GM18505 (cell line): ENCODE results near the gene HS3ST3B1.

Experiments used
- ATAC-seq: cut with Tn5 transposase; IDR thresholded peaks from one replicate; pipeline ENCODE4 v1.9.1; 2021; ENCODE audit not compliant: unreplicated experiment
- POLR2A ChIP-seq: IDR thresholded peaks from 4 replicates; pipeline ENCODE4 v1.6.1; 2011; ENCODE audit warnings: borderline replicate concordance; ENCODE audit not compliant: insufficient read depth, insufficient read length; ENCODE audit errors: extremely low read depth

Gene HS3ST3B1

GRCh38 chr17:14300575-14301278 is at the start of gene HS3ST3B1:
Gene HS3ST3B1 (plus strand): TSS chr17:14301081. CDS start chr17:14301519, 438 bp downstream.
- ATAC-seq, result peak; percentile 74
- peak; percentile 80 for TF ChIP-seq POLR2A

- ATAC-seq, result no peak
- no peak for TF ChIP-seq POLR2A
Measured at GRCh38 chr17:14261406-14261805, 39.5 kb upstream of the HS3ST3B1 start.

GRCh38 chr17:14268264-14268663 is 32.6 kb upstream of the HS3ST3B1 start:
- no peak for ATAC-seq
- TF ChIP-seq POLR2A, result no peak

DNA sequence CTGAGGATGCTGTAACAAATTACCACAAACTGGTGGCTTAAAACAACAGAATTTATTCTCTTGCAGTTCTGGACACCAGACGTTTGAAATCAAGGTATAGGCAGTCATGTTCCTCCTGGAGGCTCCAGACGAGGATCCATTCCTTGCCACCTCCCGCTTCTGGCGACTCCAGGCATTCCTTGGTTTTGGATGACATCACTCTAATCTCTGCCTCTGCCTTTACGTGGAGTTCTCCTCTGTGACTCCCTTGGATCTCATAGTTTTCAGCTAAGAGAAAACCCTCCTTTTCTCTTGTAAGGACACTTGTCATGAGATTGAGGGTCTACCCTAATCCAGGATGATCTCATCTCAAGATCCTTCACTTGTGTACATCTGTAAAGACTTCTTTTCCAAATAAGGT is 31.4 kb upstream of the HS3ST3B1 start:
- ATAC-seq, result no peak
- TF ChIP-seq POLR2A, result no peak

- no peak for TF ChIP-seq POLR2A
- ATAC-seq, result no peak
Measured at GRCh38 chr17:14270508-14270907, 30.4 kb upstream of the HS3ST3B1 start.

- ATAC-seq, result no peak
- TF ChIP-seq POLR2A, result no peak
Measured at GRCh38 chr17:14276535-14277250, 24.2 kb upstream of the HS3ST3B1 start.

- no peak for TF ChIP-seq POLR2A
- no peak for ATAC-seq
Measured at GRCh38 chr17:14281530-14281929, 19.4 kb upstream of the HS3ST3B1 start.

GRCh38 chr17:14282726-14283125 is 18.2 kb upstream of the HS3ST3B1 start:
- no peak for ATAC-seq
- no peak for TF ChIP-seq POLR2A

DNA sequence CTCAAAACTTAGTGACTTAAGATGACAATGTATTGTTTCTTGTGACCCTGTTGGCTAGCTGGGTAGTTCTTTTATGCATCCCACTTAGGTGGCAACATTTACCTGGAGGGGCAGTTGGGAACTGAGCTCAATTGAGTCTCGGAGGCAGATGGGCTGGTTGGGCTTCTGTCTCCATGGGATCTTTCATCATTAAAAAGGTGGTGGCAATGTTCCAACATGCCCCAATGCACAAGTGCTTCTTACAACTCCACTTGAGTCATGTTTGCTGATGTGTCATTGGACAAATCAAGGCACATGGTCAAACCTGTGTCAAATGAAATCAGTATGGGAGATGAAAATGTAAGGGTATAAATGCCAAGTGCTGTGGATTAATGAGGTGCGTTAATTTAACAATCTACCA is 11.7 kb upstream of the HS3ST3B1 start:
- no peak for TF ChIP-seq POLR2A
- no peak for ATAC-seq

- TF ChIP-seq POLR2A, result no peak
- ATAC-seq, result no peak
Measured at GRCh38 chr17:14294876-14295275, 6.0 kb upstream of the HS3ST3B1 start.

DNA sequence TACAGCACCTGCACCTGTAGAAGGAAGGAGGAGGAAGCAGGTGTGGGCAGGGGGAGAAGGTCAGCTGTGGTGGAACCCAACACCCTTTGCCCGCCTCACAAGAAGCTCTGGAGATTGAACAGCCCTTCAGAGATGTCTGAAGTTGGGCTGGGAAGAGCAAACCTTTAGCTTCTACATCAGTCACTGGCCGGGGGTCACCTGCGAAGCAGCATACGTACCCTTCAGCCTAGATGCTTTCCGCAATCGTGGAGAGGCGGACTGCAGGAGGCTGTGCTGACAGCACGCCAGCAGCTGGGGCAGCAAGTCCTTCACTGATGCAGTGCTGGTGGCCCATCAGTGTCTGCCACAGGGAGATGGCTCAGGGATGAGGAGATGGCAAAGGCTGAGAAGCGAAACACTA is 5.2 kb upstream of the HS3ST3B1 start:
- no peak for TF ChIP-seq POLR2A
- ATAC-seq, result no peak

DNA sequence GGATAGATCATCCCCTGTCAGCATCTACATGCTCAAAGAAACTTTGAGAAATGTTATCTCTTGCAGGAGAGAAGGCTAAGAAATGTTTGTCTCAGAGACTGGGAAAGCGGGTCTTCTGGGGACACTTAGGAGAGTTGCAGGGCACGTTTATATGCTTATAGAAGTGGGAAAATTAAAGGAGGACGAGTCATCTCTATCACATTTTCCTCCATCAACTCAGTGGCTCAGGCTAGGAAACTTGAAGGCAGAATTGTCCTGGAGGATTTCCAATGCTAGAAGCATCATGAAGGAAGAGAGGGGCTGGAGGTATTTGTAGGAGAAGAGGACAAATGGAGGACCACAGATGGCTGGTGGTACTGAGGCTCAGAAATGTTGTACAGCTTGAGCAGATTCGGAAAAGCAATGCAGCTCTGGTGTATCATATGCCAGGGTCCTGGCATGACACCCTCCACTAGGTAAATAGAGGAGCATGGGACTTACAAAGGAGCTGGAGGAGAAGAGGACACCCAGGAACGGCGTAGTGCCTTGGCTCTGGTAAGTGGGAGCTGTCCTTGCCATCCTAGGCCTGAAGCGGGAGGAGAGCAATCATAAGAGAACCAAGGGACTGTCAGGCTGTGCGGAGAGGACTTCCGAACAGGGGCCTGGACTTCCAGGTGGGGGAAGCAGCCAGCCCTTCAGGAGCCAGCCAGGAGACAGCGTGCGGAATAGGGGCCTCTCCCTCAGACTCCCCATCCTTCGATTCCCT is 4.5 kb upstream of the HS3ST3B1 start:
- no peak for ATAC-seq
- TF ChIP-seq POLR2A, result no peak

DNA sequence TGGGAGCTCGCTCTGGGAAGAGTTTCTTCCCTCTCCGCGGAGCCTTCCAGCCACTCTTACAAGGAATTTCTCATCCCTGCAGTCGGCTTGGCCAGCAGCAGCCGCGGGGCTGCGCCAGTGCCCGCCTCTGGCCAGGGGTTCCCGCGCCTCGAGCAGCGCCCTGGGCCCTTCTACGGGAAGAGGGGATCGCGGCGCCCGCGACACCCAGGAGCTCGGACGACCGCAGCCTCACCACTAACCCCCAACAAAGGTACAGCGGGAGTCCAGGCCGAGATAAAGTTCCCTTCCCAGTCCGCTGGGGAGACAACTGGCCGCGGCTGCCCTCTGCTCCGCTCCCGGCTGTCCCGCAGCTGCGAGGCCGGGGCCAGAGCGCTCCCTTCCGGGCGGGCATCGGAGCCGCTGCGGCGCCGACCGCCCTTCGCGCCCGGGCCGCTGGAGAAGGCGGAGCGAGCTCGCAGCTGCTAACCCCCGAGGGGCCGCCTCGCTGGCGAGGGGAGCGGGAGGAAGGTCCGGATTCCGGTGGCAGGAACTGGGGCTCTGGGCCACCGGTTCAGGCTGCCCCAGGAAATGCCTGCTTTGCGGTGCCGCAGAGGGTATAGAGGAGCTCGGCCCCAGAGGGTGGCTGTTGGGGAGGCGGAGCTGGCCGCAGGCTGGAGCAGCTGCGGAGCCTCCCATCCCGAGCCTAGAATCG is 3.6 kb upstream of the HS3ST3B1 start:
- ATAC-seq, result no peak
- TF ChIP-seq POLR2A, result no peak
